GM18867 (cell line): ENCODE measurements around the gene CAMTA1.

ENCODE experiments used
- ATAC-seq: cut with Tn5 transposase; IDR thresholded peaks from one replicate; pipeline ENCODE4 v1.9.1; 2021; ENCODE audit warnings: mild to moderate bottlenecking, moderate library complexity; ENCODE audit not compliant: unreplicated experiment

CAMTA1 gene

DNA sequence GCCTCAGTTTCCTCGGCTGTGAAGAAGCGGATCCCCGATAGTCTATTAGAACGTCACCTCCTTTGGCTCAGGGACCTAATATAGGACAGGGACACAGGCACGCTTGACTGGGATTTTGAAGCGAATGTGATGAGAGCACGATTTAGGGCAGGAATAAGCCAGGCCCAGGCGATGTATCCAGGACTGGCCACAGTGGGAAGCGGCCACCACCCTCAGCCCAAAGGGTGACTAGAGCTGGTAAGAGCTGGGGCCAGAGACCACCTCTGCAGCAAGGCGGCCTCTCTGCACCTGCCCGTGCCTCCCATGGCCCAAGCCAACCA is 885.9 kb downstream of the CAMTA1 start:
- no peak for ATAC-seq

DNA sequence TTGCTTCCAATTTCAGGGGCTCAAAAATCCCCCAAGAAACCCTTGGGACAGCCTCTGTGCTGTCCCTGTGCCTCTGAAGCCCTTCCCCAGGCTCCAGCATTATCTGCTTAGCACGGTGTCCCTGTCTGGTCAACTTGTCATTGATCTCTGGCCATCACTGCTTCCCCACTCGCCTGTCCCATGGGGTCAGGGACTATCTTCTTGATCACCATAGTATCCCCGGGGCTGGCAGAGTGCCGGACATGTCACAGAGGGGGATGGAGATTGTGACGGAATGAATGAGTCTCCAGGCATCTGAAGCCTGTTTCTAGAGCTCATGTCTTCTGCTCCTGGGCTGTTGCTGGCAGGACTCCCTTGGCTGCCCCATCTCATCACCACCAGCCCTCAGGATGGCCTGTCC is 886.4 kb downstream of the CAMTA1 start:
- no peak for ATAC-seq

DNA sequence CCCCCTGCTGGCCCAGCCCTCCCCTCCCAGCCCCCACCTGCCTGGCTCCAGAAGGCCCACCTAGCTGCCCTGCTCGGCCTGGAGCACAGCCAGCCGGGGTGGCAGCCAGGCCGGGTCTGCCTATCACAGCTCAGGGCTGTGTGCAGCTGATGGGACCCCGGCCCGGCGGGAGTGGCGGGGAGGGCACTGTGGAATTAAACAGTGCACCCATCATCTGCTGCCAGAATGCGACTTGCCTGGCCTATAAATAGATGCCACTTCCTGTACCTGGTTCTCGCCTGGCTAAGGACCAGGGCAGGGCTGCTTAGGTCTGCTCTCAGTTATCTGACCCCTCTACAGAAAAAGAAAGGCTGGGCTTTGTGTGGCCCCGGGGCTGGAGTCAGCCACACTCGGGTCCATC is 887.6 kb downstream of the CAMTA1 start:
- ATAC-seq: no peak

DNA sequence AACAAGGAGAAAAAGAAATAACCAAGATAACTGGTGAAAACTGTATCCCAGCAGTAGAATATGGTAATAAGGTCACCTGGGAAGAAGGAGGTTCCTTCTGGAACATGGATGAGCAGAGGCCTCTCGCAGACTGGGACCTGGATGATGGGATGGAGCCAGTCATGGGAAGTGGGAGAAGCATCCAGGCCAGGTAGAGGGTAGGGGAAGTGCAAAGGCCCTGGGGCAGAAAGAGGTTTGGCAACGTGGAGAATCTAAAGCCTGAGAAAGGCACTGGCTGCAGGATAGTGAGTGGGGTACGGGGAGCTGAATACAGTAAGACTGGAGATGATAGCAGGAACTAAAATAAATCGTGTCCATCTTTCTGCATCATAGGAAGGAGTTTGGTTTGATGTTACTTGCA is 889.7 kb downstream of the CAMTA1 start:
- no peak for ATAC-seq

DNA sequence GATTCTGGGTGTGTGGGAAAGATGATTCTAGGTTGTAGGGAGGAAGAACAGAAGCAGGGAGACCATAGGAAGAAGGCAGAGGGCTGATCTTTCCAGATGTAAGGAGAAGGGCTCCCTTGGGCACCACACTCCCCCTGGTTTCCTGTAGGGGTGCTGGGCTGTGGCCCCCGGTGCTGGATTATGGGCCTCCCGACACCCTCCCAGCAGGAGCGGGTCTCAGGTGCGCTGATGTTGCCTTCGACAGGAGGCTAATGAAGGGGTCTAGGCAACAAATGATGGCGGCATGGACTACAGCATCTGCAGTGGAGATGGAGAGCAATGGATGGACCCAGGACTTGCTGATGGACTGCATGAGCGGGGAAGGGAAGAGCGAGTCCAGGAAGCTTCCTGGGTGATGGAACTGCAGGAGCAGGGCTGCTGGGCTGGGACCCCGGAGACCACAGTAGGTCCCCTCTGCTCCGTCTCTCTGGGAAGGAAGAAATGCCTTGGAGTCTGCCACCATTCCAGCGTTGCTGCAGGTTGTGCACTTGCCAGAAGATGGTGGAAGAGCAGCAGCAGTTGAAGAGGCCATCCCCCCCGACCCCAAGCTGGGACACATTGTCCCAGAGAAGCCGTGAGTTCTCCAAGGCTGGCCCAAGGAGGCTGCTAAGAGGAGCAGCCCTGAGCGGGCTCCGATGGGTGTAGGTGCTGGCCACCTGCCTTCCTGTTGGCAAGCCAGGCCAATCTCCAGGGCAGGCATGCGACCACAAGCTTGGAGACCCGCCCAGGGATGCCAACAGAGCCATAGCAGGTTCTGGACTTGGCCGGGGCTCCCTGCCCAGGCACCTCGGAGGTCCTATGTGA is 890.4 kb downstream of the CAMTA1 start:
- no peak for ATAC-seq

DNA sequence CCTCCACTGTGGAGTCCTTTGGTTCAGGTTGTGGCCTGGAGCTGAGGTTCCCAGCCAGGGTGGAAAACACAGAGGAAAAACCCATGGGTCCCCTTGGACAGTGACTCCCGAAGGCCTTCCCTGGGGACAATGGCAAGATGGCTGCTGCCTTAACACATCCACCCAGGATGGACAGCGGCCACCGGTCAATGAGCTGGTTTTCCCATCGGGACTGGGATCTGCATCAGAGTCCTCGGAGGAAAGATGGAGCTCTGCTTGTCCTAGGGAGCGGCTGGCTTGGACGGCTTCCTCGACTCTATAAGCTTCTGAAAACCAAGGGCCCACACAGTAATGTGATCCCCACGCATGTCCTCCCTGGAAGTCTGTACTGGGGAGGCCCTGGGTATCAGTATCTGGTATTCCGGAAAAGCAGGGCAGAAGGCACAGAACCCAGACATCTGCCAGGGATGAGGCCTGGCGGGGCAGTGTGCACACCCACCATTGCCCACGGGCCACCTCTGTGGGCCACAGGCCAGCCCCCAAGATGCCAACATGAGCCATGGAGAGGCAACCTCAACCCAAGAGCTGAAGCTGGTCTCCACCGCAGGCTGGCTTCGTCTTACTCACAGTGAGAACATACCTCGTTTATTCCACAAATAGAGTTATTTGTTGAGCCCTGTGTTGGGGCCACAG is 891.2 kb downstream of the CAMTA1 start:
- no peak for ATAC-seq

DNA sequence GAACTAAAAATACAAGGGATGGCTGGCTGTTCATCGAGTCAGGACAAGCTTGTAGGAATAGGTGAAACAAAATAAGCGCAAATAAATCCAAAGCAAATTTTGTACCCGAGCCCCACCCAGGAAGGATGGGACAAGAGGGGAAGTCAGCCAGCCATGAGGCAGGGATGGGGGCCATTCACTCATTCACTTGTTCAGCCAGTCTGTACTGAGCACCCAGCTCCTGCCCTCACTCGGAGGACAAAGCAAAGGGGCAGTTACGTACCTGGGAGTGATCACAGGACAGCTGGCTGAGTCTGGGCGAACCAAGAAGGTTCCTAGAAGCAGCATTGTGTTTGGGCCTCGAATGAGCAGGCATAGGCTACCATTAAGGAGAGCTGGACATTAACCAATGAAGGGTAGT is 891.9 kb downstream of the CAMTA1 start:
- ATAC-seq: no peak

DNA sequence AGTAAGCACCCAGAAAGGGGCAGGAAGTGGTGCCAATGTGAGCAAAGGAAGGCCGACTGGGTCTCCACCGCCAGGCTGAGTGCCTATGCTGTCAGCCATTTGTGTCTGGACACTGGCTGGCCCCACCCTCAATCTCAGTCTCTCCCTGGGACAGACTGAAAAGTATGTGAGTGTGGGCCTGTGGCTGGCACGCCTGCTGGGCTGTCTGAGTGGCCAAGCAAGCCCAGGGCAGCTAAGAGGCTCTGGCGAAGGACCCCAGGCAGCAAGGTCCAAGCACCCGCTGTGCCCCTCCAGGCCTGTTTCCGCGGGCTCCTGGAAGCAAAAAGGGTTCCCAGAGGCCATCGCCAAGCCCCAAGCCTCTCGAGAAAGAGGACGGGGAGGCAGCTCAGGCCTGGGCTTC is 892.6 kb downstream of the CAMTA1 start:
- no peak for ATAC-seq

DNA sequence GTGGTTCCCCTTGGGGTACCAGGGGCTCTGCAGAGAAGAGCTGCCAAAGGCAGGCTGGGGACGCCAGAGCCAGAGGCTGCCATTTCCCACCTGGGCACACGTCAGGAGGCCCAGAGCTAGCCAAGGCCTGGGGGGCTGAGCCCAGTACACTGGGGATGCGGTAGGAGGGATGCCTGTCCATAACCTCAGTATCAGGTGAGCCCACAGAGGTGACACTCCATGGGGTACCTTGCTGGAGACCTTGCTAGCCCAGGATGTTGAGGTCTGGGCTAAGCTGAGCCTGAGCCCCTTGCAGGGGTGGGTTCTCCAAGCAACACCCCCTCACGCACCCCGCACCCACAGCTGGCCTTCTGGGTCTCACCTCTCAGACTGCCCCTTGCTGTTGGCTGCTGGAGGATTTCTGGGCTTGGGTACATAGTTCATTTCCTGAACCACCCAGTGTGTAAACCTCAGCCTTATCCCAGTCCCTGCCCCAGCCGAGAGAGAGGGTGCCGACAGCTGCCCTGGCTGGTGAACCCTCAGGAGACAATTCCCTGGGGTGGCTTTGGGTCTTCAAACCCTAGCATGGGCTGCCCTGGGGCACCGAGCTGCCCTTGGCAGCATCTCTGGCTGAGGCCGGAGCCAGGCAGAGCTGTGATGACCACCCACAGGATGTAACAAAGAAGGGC is 893.4 kb downstream of the CAMTA1 start:
- no peak for ATAC-seq

DNA sequence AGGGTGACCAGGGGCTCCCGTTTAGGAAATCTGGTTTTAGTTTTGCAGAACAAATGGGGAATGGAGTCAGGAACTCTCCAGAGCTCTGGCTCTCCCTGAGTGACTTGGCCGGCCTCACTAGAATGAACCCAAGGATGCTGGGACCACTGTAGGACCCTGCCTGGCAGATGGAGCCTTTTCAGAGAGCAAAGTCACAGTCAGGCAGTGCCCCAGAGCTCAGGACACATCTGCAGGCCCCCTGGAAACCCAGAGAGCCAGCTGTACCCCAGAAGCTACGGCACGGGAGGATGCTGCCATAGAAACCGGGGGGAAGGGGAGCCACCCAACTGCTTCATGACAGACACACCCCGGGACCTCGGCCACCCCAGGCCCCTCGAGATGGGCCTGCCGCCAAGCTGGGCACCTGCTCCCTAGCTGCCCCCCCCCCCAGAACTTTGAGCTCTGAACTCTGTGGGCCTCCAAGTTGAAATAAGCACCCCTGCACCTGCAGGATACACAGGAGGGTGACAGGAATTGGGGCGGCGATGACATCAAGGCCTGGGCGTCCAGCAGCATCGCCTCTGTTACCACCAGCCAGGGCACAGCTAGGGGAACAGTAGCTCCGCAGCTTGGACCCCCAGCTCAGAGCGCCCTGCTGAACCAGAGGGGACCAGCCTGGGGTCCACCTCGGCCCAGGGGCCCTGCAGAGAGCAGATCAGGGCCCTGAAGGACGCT is 894.1 kb downstream of the CAMTA1 start:
- no peak for ATAC-seq

DNA sequence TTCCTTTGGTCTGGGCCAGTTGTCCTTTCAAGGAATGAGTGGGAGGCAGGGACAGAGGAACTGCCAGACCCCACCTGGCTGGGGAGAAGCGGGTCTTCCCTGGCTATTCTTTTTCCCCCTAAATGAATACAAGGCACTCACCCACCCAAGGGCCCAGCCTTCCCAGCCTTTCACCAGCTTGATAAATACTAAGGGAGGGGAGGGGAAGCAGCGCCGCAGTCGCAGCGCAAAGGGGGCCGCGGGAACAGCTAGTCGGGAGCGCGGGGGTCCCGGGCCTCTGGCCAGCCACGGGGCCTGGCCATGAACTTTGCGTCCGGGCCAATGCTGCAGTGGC is 894.6 kb downstream of the CAMTA1 start:
- no peak for ATAC-seq

DNA sequence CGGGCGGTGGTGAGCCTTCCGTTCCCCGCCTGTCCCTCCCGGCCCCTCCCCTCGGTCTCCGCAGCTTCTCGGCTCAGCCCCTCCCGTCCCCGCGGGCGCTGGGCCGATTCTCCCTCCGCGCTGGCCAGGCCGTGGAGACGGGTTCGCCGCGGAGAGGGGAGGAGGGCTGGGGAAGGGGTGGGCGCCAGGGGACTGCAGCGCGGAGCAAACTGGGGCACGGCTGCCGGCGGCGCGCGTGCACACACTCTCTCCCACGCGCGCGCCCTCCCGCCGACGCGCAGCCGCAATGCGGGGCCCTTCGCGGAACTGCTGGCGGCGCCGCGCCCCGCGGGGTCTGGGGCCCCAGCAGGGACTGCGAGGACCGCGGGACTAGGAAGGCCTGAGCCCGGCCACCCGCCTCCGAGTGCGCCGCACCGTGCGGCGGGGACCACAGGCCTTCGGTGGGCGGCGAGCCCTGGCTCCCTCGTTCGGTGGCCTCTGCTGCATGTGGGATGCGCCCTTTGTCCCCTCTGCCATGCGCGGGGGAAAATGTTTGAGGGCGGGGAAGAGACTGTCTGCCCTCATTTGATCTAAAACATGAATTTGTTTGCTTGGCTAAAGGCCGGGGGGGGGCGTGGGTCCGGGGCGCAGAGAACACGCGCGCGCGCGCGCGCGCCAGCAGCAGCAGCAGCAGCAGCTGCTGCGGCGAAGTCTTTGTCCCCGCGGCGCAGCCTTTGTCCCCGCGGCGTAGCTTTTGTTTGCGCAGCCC is 895.1 kb downstream of the CAMTA1 start:
- no peak for ATAC-seq

DNA sequence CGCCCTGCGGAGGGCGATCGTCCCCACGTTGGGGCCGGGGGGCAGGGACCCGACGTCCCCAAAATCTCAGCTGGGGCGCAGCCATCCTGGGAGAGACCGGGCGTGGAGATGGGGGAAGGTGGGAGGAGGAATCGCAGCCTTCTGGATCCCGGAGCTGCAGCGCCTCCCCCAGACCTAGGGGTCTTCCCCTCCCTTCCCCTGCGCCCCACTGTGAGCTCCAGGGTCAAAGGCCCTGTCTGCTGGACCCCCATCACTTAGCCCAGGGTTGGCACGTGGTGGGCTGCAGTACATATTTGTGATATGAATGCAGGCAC is 895.7 kb downstream of the CAMTA1 start:
- ATAC-seq: no peak

DNA sequence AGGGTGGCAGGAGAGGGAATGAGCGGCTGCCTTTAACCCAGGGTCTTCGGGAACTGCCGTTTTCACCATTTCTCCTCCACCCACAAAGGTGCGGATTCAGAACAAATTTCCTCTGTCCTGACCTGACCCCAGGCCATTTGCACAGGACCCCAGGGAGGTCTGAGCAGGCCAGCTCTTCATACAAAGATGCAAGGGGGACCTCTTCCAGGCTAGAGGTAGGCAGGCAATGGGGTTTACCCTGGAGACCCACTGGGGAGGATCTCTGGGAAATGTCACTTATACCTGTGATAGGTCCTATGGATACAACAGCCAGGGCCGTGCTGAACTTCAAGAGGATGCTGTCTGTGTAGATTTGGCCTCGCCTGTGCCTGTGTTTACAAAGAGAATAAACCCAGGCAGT is 896.1 kb downstream of the CAMTA1 start:
- ATAC-seq: no peak

DNA sequence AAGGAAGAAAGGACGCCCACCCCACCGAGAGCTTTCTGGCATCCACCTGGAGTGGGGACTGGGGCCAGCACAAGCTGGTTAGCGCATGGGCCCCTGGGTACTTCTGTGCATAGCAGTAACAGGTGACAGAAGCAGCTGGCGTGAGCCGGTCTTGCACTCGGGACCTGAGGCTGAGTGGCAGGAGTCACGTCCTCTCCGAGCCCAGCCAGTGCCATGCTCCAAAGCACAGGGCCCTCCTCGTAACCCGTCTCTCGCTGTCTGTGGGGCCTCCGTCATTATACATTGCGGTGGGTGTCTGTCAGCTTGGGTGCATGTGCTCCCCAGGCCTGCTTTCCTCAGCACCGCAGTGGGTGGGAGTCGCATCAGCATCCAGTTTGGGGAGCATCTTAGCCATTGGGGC is 898.3 kb downstream of the CAMTA1 start:
- no peak for ATAC-seq

DNA sequence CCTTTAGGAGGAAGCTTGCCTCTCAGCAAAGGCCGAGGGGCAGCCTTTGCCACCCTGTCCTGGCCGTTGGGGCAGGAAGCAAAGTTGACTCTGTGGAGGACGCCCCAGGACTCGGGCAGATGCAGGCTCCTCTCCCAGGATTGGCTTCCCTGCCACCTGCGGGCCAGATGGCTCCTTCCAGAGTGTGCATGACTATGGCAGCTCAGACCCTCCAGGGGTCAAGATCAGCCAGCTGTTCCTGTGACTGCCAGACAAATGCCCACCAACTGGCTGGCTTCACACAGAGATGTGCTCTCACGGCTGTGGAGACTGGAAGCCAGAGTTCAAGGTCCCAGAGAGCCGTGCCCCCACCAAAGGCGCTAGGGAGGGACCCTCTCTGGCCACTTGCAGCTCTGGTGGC is 898.9 kb downstream of the CAMTA1 start:
- no peak for ATAC-seq

DNA sequence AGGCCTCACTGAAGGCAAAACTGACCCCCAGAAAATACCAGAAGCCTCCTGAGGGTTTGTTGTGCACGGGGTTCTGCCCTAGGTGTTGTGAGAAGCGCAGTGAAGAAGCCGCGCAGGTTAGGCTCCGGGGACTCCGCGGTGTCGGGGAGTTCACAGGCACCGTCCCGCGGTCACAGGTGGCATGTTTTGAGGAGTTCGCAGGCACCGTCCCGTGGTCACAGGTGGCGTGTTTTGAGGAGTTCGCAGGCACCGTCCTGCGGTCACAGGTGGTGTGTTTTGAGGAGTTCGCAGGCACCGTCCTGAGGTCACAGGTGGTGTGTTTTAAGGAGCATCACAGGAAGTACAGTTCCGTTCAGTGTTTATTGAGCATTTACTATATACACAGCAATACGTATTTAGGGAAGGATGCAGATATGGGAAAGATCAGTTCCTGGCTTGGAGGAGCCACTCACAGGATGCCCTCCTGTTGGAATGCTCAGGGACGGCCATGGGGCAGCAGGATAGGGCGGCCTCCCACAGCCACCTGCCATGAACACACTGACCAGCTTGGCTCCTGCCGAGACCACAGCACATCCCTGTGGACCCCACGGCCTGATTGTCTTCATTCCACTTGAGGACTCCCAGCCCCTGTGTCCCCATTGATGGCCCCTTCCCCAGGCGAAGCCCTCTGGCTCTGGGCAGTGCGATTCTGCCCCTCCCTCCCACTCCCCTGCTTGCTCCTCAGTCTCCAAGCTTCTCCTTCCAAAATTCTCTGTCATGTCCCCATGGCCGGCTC is 899.8 kb downstream of the CAMTA1 start:
- no peak for ATAC-seq

DNA sequence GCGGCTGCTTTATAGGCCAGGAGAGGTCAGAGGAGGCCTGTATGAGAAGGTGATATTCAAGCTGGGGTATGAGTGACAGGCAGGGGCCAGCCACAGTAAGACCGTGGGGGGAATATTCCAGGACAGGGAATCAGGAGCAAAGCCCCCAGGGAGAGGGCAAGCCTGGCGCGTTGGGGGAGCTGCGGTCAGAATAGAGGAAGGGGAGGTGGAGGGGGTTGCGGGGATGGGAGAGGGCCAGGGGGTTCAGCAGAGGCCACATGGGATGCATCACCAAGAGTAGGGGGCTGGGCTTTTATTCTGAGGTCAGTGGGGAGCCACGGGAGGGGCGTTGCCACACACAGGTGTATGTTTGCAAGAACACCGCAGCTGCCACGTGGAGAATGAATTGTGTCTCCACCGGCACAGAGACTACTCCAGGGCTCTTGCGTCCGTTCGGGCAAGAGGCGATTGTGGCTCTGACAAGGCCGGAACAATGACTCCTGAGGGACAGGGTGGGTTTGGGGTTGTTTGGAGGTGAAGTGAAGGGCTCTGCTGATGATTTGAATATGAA is 901.1 kb downstream of the CAMTA1 start:
- no peak for ATAC-seq

DNA sequence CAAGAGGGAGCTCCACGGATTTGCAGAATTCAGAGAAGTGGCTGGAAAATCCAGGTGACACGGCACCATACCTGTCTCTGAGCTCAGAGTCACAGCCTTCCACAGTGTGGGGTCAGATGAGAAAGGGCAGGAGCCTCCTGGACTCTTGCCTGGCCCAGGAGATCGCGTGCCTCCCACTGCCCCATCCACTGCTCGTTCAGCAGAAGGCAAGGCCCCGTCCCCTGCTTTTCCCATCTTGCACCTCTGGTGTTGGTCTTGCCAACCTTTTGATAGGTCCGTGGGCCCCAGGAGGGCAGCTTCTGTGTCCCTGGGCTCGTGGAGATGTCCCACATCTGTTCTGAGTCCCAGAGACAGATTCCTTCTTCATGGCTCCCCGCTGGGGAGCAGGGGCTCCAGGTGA is 902.2 kb downstream of the CAMTA1 start:
- ATAC-seq: no peak

DNA sequence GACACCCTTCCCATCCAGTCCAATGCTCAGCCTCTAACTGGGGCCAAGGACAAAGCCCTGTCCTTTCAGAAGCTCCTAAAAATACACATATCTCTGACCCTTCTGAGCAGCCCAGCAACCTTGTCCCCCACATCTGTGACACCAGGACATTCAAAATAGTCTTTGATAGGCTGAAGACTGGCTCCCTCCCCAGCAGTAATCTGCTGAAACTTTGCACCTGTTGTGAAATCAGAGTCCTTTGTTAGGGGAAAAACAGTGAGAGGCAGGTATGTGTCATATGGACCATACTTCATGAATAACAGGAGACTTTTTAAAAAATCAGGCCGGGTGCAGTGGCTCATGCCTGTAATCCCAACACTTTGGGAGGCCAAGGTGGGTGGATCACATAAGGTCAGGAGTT is 903.4 kb downstream of the CAMTA1 start:
- ATAC-seq: no peak
